ENCODE results near the gene ARHGAP18.

Gene ARHGAP18

GRCh38 chr6:129542705-129543104 is 167.3 kb downstream of the ARHGAP18 start:
- Histone ChIP-seq H3K4me1 (ENCODE audit: control insufficient read depth, insufficient read depth, low read length) (no peaks in the 10 kb centered on the region), H3K4me3 (ENCODE audit: low read length) (no peak overlapping the region), H3K9me3 (ENCODE audit: control insufficient read depth, low read length) (no peaks in the 10 kb centered on the region), H3K9ac (ENCODE audit: low read length) (no peak overlapping the region), H3K27me3 (replicated peaks; ENCODE audit: control insufficient read depth, insufficient read depth, low read length) (no peaks in the 10 kb centered on the region), H3K36me3 (ENCODE audit: control insufficient read depth, insufficient read depth, low read length, severe bottlenecking) (peaks cover 28% of the 10 kb centered on the region)
- DNase-seq (ENCODE audit: low read depth), result no peak

GRCh38 chr6:129539032-129539431 is 170.9 kb downstream of the ARHGAP18 start:
- H3K4me1 ChIP-seq (ENCODE audit: control insufficient read depth, insufficient read depth, low read length), result no peaks in the 10 kb centered on the region
- DNase-seq (ENCODE audit: low read depth), result no peak
- no peak overlapping the region for H3K4me3 ChIP-seq (ENCODE audit: low read length)

GRCh38 chr6:129536271-129536670 is 173.7 kb downstream of the ARHGAP18 start:
- Histone ChIP-seq H3K27me3 (replicated peaks; ENCODE audit: control insufficient read depth, insufficient read depth, low read length) (no peaks in the 10 kb centered on the region), H3K36me3 (ENCODE audit: control insufficient read depth, insufficient read depth, low read length, severe bottlenecking) (peaks cover 32% of the 10 kb centered on the region), H3K4me3 (ENCODE audit: low read length) (no peak overlapping the region), H3K9me3 (ENCODE audit: control insufficient read depth, low read length) (no peaks in the 10 kb centered on the region), H3K9ac (ENCODE audit: low read length) (no peak overlapping the region), H3K4me1 (ENCODE audit: control insufficient read depth, insufficient read depth, low read length) (no peaks in the 10 kb centered on the region)
- no peak for DNase-seq (ENCODE audit: low read depth)

More at GRCh38 chr6:129539032-129539431, 170.9 kb downstream of the ARHGAP18 start:
- no peaks in the 10 kb centered on the region for H3K27me3 ChIP-seq (replicated peaks; ENCODE audit: control insufficient read depth, insufficient read depth, low read length)
- H3K9me3 ChIP-seq (ENCODE audit: control insufficient read depth, low read length), result no peaks in the 10 kb centered on the region
- peaks cover 29% of the 10 kb centered on the region for H3K36me3 ChIP-seq (ENCODE audit: control insufficient read depth, insufficient read depth, low read length, severe bottlenecking)
- no peak overlapping the region for H3K9ac ChIP-seq (ENCODE audit: low read length)

GRCh38 chr6:129534926-129535325 is 175.1 kb downstream of the ARHGAP18 start:
- Histone ChIP-seq H3K9ac (ENCODE audit: low read length) (no peak overlapping the region), H3K4me1 (ENCODE audit: control insufficient read depth, insufficient read depth, low read length) (no peaks in the 10 kb centered on the region), H3K27me3 (replicated peaks; ENCODE audit: control insufficient read depth, insufficient read depth, low read length) (no peaks in the 10 kb centered on the region), H3K9me3 (ENCODE audit: control insufficient read depth, low read length) (no peaks in the 10 kb centered on the region), H3K36me3 (ENCODE audit: control insufficient read depth, insufficient read depth, low read length, severe bottlenecking) (peaks cover 29% of the 10 kb centered on the region), H3K4me3 (ENCODE audit: low read length) (no peak overlapping the region)
- no peak for DNase-seq (ENCODE audit: low read depth)
